CD1c-positive myeloid dendritic cell (primary cell): Measurements from ENCODE around the gene HOXA2.
A peak's percentile ranks its signal among the peaks of the same experiment; 100 is the strongest.

ENCODE experiments used
- DNase-seq: peaks from one replicate; pipeline ENCODE4 v3.0.0-alpha.2; 2016; ENCODE audit errors: extremely low spot score

Gene HOXA2

DNA sequence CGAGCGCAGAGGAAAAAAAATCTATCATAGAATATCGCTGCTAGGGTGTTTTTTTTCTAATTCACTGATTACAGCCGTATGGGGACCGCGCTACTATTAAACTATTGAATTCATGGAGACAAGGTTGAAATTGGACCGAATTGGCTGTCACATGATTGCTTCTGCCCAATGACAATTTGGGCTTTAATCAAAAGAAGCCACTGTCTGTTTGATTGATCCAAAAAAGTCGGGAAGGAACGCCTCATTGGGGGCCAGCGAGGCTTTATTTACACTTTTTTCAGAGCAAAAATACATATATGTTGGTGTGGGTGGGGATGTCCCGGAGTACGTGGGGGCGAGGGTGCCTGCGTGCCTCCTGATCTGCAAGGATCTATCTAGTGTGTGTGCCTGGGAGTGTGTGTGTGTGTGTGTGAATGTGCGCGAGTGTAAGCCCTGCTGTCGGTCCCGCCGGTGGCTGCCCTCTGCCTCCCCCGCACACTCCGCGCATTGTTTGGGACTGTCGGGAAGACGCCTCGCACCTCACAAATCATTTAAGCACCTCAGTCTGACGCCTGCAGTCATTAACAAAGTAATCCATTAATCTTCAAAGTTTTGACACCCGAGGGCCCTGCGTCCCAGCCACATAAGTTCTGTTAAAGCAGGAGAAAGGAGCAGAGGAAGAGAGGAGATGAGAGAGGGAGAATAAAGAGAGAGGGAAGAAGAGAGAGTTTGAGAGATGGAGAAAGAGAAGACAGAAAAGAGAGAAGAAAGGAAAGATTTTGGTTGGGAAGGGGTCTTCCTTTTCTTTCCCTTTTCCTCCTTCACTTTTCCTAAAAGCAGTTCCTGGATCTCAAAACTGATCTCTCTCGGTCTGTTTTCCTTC lies at the start of gene HOXA2:
TSS of gene HOXA2 (minus strand) at position 103 of the 862 bp plus-strand sequence. CDS start 183 bp downstream, outside the sequence.
- DNase-seq = no peak

DNA sequence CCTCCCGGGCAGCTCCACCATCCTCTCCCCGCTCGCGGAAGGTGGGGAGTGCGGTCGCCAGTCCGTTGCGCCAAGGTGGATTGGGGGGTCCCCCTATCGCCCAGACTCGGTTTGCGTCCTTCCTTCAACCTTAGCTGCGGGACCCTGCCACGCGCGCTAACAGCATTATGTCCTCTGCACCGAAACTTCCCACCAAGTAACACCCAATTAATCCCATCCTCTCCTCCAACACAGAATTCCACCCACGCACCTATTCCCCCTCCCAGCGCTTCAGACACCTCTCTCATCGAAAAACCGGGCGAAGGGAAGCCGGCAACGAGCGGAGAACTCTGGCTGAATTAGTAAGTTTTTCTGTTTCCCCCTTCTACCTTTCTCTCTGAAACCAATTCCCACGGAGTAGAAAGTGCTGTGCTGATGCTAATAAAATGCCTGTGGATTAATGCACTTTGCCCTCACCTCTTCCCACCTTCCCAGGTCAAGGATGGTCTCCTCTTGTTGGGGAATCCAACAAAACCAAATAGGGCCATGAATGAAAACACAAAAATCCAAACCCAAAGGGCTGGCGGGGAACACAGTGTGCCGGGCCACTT lies 49.0 kb upstream of the HOXA2 start:
- DNase-seq = no peak

DNA sequence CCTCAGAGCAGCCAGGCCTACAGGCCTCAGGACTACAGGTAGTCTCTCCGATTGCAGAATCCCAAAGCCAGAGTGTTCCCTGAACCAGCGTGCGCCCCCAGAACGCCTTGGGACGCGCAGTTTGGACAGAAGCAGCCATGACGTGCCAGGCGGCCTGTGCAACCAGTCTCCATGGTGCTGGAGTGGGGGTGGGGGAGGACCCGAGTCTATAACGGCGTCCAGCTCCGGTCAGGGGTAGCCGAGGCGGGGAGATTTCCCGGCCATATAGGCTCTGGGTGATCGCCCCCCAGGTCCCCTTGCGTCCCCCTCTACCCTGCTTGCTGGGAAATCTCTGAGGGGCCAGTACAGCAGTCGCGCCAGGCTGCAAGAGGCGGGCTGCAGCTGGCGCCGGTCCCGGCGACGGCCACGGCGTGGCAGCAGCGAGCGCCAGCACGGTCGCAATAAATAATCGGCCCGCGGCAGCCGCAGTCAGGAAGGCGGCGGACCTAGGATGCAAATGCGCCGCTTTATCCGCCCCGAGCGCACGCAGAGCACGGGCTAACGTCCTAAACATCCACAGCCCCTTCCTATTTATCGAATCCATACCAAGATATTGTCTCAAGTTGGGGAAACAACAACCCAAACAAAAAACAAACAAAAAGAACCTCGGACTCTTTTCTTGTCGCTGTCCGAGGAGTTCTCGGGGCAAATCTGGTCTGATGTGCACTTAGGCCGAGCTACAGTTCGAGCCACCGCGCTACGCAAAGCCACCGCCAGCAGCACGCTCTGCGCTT lies 48.3 kb upstream of the HOXA2 start:
- peak; percentile 81 for DNase-seq

DNA sequence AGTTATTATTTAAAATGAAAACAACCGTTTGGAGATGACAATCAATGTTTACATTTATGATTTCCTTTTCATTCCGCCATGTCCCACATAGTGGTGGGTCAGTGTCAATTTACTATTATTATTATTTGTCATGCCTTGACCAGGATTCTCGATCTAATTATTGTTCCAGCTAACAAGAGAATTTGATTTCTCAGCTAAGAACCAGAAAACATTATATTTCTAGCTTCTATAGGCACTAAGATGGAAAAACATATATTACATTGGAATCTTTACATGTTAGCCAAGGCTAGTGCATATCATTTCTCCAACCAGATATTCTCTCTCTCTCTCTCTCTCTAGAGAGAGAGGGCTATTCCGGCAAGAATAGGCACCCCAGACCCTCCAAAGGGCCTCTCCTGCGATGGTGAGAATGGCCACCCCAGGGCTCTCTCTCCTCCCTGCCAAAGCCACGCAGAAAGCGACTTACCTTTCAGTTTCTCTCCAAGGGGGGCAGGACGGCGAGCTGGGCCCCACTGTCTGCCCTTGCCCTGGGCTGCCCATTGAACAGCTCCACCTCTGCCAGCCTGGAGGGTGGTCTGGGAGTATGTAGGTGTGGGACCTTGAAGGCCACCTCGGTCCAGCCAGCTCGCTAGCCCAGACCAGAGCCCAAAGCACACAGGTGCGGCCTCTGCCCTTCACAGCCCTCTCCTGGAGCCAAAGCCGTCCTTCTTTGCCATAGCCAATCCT lies 47.5 kb upstream of the HOXA2 start:
- DNase-seq = no peak

DNA sequence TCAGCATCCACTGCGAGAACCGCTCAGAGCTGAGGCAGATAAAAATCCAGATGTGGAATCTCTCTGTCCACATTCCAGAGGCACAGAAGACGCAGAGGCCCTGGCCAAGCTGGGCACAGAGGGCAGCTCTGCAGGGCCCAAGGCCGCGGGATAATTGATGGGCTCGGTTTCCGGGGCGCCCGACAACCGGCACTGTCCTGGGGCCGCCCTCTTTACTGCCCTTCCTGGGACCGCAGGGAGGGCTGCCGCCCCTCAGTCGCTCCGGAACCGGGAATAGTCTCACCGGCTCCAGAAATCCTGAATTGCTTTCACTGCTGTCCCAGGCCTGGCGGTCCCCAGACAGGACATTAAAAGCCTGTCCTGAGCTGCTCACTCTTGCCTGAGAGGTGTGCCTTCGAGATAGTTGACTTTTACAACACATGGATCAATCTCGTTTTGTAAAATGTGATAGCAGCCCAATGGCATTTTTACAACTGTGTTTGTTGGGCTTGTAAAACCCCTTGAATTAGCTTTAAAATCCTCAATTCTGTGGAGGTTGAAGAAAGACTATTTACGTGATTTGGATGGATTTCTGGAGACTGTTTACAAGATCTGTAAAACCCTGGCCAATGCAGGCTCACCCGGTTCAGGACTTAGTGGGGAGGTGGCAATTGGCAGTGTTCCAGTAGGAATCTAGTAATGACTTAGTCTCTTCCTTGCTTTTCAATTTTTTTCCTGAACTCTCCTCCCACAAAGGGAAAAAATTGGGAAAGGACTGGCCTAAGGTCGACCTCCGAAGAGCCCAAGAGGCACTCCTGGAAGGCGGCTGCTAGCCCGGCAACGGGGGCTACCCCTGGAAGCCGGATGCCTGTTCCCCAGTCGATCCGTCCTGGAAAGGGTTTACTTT lies 46.5 kb upstream of the HOXA2 start:
- DNase-seq = no peak

DNA sequence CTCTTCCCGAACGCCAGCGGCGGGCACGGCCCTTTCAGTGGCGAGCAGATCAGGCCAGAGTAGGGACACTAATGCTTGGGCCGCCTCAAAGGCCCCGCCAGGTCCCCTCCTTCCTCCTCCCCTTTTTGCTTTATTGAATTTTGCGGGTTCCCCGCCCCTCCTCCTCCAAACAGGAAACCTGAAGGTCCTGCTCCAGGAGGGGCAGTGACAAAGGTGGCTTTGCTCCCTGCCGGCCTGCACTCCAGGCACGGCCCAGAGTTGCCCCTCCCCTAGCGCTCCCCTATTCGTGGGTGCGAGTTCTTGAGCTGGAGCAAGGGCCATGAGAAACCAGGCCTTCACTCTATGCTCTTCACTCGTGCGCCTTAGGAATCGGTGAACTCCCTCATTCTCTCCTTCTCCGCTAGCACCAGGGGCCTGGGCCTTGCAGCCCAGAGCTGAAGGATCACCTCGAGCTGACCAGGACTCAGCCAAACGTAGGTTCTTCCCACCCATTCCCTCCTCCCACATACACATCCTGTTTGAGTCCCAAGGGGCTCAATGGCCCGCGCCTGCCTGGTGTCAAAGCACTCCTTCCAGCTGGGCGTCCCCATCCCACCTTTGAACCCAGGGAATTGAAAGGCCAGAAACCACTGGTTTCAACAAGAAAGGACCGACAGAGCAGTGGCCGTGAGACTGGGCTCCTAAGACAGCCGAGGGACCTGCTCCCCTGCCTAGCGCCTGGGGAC lies 45.7 kb upstream of the HOXA2 start:
- no peak for DNase-seq

DNA sequence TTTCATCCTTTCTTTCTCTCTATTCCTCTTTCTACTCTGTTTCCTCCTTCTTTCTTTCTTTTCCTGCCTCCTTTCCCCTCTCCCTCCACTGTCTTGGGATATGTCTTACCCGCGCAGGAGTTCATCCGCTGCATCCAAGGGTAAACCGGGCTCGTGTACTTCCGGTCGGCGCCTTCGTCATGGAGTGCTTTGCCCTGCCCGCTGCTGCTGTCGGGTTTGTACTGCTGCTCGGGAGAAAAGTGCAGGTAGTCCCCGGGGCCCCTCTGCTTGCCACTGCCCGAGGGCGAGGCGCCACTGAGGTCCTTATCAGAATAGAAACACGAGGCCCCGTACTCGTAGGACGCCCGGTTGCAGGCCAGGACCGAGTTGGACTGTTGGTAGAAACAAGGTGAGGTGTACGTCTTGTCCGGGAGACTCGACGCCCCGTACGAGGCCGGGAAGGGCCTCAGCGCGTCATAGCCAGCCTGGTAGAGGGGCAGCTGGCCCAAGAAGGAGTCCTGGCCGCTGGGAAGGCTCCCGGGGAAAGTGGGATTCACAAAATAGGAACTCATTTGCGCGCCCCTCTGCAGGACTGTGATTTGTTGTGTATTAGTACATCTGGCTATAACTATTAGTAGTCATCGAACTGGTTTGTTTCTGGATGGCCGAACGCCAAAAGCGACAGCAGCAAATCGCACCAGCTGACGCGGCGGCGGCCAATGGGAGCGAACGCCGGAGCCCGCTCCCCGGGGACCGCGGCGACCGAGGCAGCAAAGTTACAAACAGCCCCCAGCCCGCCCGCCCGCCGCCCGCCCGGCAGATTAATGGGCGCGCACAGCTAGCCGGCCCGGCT lies 44.9 kb upstream of the HOXA2 start, which contains the start of gene HOXA6:
TSS of gene HOXA6 (minus strand) at position 576 of the 832 bp plus-strand sequence. CDS start at position 551, 25 bp downstream.
- no peak for DNase-seq

DNA sequence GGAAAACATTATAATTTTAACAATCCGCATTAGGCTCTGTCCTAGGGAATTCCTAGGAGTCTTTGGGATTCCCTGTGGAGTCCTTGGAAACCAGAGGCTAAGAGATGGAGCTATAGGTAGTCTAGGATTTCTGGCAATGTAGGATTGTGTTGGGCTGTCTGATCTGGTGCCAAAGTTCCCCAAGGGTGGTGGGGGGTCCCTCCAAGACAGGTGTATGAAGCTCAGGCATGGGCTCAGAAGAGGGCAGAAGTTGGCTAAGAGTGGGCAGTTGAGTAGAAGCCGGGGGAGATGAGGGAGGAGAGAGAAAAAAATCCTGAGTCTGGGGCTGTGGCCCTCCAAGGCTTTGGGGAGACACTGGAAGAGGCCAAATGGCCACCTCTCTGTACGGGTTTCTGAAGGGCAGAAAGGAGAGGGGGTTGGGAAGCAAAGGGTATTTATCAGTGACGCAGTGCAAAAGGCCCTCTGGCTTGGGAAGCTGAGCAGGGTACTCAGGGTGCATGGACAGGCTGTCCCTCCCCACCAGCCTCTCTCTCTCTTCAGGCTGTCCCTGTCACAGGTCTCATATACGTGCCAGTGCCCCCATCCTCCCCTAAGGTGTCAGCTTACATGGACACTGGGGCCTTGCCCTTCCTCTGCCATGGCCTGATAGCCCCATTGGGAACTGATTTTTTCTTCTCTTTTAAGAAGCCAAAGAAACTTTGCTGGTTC lies 44.2 kb upstream of the HOXA2 start:
- no peak for DNase-seq

DNA sequence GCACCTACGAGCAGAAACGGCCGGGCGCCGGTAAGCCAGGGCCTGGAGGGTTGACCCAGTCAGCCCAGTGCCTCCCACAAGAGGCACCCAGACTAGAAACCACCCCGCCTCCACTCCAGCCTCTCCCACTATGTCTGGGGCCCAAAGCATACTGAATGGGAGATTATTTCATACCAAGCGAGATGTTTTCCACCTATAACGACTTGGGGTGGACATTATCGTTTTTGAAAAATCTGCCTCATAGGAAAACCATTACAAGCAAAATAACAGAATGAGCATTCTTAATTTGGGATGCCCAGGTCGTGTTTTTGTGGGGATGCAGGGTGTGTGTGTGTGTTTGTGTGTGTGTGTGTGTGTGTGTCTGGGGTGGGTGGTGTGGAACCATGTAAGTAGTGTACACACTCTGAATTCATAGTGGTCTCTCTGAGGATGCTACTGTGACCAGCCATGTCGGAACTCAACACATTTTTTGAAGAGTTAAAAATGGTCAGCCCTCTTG lies 43.5 kb upstream of the HOXA2 start:
- DNase-seq = no peak

DNA sequence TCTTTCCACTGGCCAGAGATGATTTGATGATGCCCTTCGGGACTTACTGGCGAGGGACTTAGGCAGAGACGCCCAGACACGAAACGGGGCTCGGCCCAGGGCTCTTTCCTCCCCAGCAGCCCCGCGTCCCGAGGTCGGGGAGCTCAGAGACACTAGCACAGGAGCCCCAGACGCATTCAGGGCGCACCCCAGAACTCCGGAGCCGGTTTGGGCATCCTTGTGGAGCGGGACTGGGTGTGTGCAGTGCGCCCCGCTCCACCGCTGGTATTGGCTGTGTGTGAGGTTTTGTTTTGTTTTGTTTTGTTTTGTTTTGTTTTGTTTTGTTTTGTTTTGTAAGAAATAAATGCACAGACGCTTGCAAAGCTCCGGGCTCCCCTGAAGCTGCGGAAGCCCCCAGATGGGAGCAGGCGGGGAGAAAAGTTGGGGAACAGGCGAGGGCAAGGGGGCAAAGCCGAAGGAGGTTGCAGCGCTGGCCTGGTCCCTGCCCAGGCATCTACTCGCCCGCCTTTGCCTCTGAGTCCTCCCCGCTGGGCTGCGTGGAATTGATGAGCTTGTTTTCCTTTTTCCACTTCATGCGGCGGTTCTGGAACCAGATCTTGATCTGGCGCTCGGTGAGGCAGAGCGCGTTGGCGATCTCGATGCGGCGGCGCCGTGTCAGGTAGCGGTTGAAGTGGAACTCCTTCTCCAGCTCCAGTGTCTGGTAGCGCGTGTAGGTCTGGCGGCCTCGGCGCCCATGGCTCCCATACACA lies 42.9 kb upstream of the HOXA2 start:
- DNase-seq = no peak

DNA sequence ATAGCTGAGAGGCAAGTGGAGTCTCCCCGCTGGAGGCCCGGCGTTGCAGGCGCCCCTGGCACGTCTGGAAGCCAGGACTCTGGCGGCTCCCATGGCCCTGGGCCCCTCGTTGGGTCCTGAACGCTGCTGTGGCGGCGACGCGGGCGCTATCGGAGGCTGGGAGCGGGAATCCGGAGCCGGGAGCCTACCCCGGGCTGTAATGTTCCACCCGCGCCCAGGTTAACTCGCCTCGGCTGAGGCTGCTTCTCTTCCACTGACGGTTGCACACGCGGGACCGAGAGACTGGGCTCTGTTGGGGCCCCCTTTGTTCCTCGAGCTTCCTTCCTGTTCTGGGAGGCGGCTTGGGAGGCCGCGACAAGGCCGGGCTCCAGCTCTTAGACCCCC lies 42.3 kb upstream of the HOXA2 start:
- no peak for DNase-seq

DNA sequence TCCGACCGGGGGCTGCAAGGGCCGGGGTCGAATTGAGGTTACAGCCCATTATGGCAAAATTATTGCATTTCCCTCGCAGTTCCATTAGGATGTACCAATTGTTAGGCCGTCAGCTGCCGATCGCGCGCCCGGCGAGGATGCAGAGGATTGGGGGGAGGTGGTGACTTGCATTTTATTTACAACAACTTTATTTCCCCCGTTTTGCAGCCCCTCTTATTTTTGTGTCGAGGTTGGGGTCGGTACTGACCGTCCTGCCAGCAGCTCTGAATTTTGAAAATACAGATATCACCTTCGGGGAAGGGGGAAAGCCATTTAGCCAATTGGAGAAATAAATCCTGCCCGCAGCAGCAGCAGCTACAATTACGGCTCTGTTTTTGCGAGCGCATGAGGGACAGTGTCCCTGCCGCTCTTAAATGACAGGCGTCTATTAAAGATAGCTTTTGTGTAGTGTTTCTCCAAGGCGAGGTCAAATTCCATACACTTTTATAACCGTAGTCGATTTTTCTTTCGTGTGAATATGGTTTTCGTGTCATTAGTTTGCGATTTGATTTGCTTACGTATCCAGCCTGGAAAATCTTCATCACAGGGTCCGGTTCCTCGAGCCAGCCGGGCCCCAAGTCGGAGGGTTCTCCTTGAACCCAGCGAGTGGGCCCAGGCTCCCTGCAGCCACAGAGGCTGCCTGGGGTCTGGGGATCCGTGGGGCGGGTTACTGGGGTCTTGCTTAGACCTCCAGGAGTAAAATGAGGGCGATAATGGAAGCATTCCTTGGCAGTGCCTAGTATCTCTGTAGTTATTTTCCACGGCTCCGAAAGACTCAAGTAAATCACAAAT lies 41.7 kb upstream of the HOXA2 start:
- no peak for DNase-seq

DNA sequence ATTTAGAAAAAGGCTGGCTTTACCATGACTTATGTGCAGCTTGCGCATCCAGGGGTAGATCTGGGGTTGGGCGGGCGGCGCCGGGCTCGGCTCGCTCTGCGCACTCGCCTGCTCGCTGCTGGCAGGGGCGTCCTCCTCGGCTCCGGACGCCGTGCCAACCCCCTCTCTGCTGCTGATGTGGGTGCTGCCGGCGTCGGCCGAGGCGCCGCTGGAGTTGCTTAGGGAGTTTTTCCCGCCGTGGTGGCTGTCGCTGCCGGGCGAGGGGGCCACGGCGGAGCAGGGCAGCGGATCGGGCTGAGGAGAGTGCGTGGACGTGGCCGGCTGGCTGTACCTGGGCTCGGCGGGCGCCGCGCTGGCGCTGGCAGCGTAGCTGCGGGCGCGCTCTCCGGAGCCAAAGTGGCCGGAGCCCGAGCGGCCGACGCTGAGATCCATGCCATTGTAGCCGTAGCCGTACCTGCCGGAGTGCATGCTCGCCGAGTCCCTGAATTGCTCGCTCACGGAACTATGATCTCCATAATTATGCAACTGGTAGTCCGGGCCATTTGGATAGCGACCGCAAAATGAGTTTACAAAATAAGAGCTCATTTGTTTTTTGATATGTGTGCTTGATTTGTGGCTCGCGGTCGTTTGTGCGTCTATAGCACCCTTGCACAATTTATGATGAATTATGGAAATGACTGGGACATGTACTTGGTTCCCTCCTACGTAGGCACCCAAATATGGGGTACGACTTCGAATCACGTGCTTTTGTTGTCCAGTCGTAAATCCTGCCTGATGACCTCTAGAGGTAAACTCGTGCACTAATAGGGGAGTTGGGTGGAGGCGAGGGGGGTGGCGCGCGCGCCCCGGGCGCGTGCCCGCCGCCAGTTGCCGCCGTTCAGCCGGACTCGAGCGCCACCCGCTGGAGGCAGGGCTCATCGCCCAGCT lies 40.8 kb upstream of the HOXA2 start, which contains the start of gene HOXA5:
TSS of gene HOXA5 (minus strand) at position 659 of the 927 bp plus-strand sequence. CDS start at position 585, 74 bp downstream.
- peak; percentile 67 for DNase-seq

DNA sequence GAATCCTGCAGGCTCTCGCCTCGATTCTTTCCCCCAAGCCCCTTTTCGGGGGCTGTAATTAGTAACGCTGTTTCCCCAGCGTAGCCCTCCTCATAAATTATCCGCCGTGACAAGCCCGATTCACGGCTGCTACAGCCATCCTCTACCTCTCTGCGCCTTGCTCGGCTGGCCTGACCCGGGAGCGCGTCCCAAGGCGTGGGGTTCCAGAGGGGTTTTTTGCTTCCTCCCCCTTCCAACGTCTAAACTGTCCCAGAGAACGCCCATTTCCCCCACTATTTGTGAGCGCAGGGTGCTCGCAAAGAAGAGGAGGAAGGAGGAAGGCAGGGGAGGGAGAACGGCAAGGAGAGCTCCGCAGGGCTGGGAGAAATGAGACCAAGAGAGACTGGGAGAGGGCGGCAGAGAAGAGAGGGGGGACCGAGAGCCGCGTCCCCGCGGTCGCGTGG lies 40.1 kb upstream of the HOXA2 start:
- DNase-seq = no peak

DNA sequence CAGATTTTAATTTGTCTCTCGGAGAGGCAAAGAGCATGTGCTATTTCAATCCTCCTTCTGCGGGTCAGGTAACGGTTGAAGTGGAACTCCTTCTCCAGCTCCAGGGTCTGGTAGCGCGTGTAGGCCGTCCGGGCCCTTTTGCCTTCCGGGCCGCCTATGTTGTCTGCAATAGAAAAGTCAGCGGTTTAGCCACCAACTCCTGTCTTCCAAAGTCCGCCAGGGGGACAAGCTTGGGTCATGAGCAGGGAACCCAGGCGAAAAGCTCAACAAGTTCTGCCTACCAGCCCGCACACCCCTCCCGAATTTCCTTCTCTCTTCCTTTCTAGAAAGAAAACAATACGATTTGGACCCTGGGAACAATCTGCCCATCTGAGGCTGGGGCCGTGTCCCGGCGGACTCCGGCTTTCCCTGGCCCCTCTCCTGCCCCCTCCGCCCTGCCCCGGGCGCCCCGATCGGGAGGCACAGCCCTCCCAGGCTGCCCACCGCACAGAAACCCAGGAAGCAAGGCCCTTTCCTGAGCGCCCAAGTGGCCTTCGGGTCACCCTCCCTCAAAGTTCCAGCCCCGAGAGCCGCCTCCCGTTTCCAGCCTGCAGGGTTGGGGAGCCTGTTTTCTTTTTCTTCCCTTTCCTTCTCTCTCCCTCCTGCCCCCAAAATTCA lies 39.6 kb upstream of the HOXA2 start:
- DNase-seq = no peak
